HepG2 (cell line): ENCODE data around the gene KATNA1. TPM values are rescaled to one million over a fixed set of nuclear protein-coding genes. Genes with fewer than 3 reads are reported as not detected.
A peak's percentile ranks its signal among the peaks of the same experiment; 100 is the strongest.

Source experiments
- ATAC-seq: fragments of 200-7000 bp; cut with Tn5 transposase; 3 replicates; pipeline ENCODE4 v1.9.1; 2020; ENCODE audit warnings: mild to moderate bottlenecking, moderate library complexity
- BruUV-seq: library from RNA; stranded (reverse); fragments of 400-500 nt; replicated peaks from 2 replicates; lab custom pipeline; 2021; lab: Mats Ljungman, UMichigan
- CTCF ChIA-PET: fragments of 300-600 bp; formaldehyde crosslinking; extraction: SDS; loops from one replicate; lab custom pipeline; 2021; ENCODE audit warnings: low total read pairs, inconsistent platforms, low intra/inter-chr PET ratio; lab: Yijun Ruan, JAX
- POLR2A ChIA-PET: fragments of 350-600 bp; sonication (Branson Sonifier 250); formaldehyde crosslinking; loops from one replicate; lab custom pipeline; 2020; ENCODE audit warnings: antibody characterized with exemption, inconsistent platforms; lab: Yijun Ruan, JAX
- DNase-seq: peaks from one replicate; pipeline ENCODE4 v3.0.0-alpha.2; 2015; ENCODE audit warnings: low spot score
- FAIRE-seq: peaks from 3 replicates; lab custom pipeline; 2011; peaks lifted over from hg19 to GRCh38; lab: Jason Lieb, UNC
- H2AFZ ChIP-seq: one replicate; pipeline ENCODE4 v1.6.1; 2011; ENCODE audit warnings: low read length, inconsistent platforms
- H3K27ac ChIP-seq: fragments of 300-600 bp; 3 replicates; pipeline ENCODE4 v1.8.0; 2011; ENCODE audit warnings: mixed run types, mild to moderate bottlenecking, mixed read lengths, low read length, inconsistent platforms; ENCODE audit not compliant: insufficient read depth; ENCODE audit errors: extremely low read length
- H3K27me3 ChIP-seq, 2 experiments: fragments of 200-600 bp in 1 of 2; 2 replicates in 1 of 2; 3 replicates in 1 of 2; pipeline versions ENCODE4 v1.6.0 to v1.8.0; 2011; ENCODE audit warnings: low read length in 2 of 2, mild to moderate bottlenecking in 2 of 2, moderate library complexity in 2 of 2, inconsistent platforms in 1 of 2; ENCODE audit not compliant: insufficient read depth in 2 of 2, control insufficient read depth in 1 of 2
- H3K36me3 ChIP-seq, 2 experiments: fragments of 200-600 bp in 1 of 2; replicated peaks in 1 of 2; 2 replicates in 1 of 2; 3 replicates in 1 of 2; pipeline versions ENCODE4 v1.5.1 to v1.8.0; 2011; ENCODE audit warnings: low read length in 2 of 2, inconsistent platforms in 1 of 2; ENCODE audit not compliant: insufficient read depth in 2 of 2, control insufficient read depth in 1 of 2
- H3K4me1 ChIP-seq: 2 replicates; pipeline ENCODE4 v1.5.1; 2012; ENCODE audit warnings: low read length, inconsistent platforms; ENCODE audit not compliant: insufficient read depth
- H3K4me2 ChIP-seq: 2 replicates; pipeline ENCODE4 v1.6.0; 2011; ENCODE audit warnings: low read depth, low read length, inconsistent platforms
- H3K4me3 ChIP-seq, 3 experiments: fragments of 200-600 bp in 1 of 3; sonication (generic), shearing (Covaris generic) in 1 of 3; replicated peaks in 1 of 3; 2 replicates each; pipeline ENCODE4 v1.5.1; 2011 to 2016; ENCODE audit warnings: low read length in 3 of 3, inconsistent platforms in 2 of 3, low read depth in 2 of 3, mild to moderate bottlenecking in 2 of 3, control low read depth in 1 of 3, mixed read lengths in 1 of 3; ENCODE audit not compliant: insufficient read depth in 1 of 3
- H3K79me2 ChIP-seq: one replicate; pipeline ENCODE4 v1.6.1; 2011; ENCODE audit warnings: low read length, inconsistent platforms; ENCODE audit not compliant: insufficient read depth
- H3K9ac ChIP-seq: 2 replicates; pipeline ENCODE4 v1.6.0; 2011; ENCODE audit warnings: mild to moderate bottlenecking, low read depth, low read length, inconsistent platforms; ENCODE audit not compliant: insufficient read depth
- H3K9me3 ChIP-seq: 2 replicates; pipeline ENCODE4 v1.5.1; 2012; ENCODE audit warnings: mild to moderate bottlenecking, low read length
- H4K20me1 ChIP-seq: 2 replicates; pipeline ENCODE4 v1.6.0; 2011; ENCODE audit warnings: inconsistent platforms, mild to moderate bottlenecking, low read length, moderate library complexity; ENCODE audit not compliant: insufficient read depth
- CBX1 ChIP-seq: IDR thresholded peaks from one replicate; pipeline ENCODE4 v1.6.1; 2016; ENCODE audit warnings: antibody characterized with exemption, low read depth
- CBX2 ChIP-seq, 2 experiments: fragments of 200-600 bp in 1 of 2; sonication (generic); formaldehyde crosslinking in 1 of 2; IDR thresholded peaks; 2 replicates each; pipeline versions ENCODE4 v1.7.0 to v1.8.1; 2018 to 2022; ENCODE audit warnings: low read depth in 2 of 2, low read length in 1 of 2, mild to moderate bottlenecking in 1 of 2, missing genetic modification reagents in 1 of 2
- NFYC ChIP-seq: IDR thresholded peaks from 2 replicates; pipeline ENCODE4 v1.6.1; 2016; ENCODE audit warnings: missing genetic modification reagents, missing compliant biosample characterization
- THAP9 ChIP-seq: sonication (generic); formaldehyde crosslinking; IDR thresholded peaks from 2 replicates; pipeline ENCODE4; 2020; ENCODE audit warnings: missing genetic modification reagents, mild to moderate bottlenecking, borderline replicate concordance
- ZNF251 ChIP-seq: sonication (generic); formaldehyde crosslinking; IDR thresholded peaks from 2 replicates; pipeline ENCODE4 v1.9.0; 2021; ENCODE audit warnings: mild to moderate bottlenecking, missing genetic modification reagents
- ZNF318 ChIP-seq: sonication (generic); formaldehyde crosslinking; IDR thresholded peaks from 2 replicates; pipeline ENCODE4 v1.4.0; 2020; ENCODE audit warnings: mild to moderate bottlenecking, missing genetic modification reagents
- ZNF563 ChIP-seq: sonication (generic); formaldehyde crosslinking; IDR thresholded peaks from 2 replicates; pipeline ENCODE4 v1.8.0; 2022; ENCODE audit warnings: mild to moderate bottlenecking, moderate library complexity, missing genetic modification reagents
- ZNF569 ChIP-seq: sonication (generic); formaldehyde crosslinking; IDR thresholded peaks from 2 replicates; pipeline ENCODE4 v1.5.0; 2020; ENCODE audit warnings: mild to moderate bottlenecking, missing genetic modification reagents, moderate library complexity, borderline replicate concordance
- WGBS: methylation state at CpG from one replicate; pipeline ENCODE4 v1.1.6; 2017; ENCODE audit warnings: low lambda C conversion rate; 5-methylcytosine and 5-hydroxymethylcytosine counted together
- in situ Hi-C: cut with HindIII; loops from 2 replicates; pipeline ENCODE4 v1.10.0; 2017; ENCODE audit warnings: low pct_unique_long_range_greater_than_20kb; ENCODE audit not compliant: extremely low pct_ligation_motif_present
- intact Hi-C: fragments of 100-400 bp; cut with micrococcal nuclease; formaldehyde crosslinking; loops from one replicate; pipeline ENCODE4 v1.10.0; 2022; ENCODE audit not compliant: unreplicated experiment
- polyA plus RNA-seq, 8 experiments: library from polyadenylated mRNA; depleted of rRNA in 3 of 8; stranded (reverse) in 7 of 8; unstranded in 1 of 8; fragments of >200 nt; fragmentation: Illumina TruSeq in 4 of 8; extraction: Trizol in 4 of 8; gene quantifications; 2 replicates each; pipeline versions ENCODE4 v1.2.1 to v1.2.3, GENCODE V29; 2011 to 2016; ENCODE audit warnings: low read depth in 4 of 8, missing spikeins in 1 of 8, mixed read lengths in 1 of 8; ENCODE audit not compliant: insufficient read depth in 1 of 8
- total RNA-seq, 5 experiments: library from RNA; depleted of rRNA; stranded (reverse); fragments of >200 nt; fragmentation: Illumina TruSeq; extraction: Trizol; gene quantifications; 2 replicates each; pipeline ENCODE4 v1.2.3, GENCODE V29; 2016; ENCODE audit warnings: low read depth in 1 of 5
- TF ChIP-seq, protein P1 (sequence below): sonication (generic); formaldehyde crosslinking; IDR thresholded peaks from 2 replicates; pipeline ENCODE4 v1.4.0; 2020; ENCODE audit warnings: missing genetic modification reagents, borderline replicate concordance

Gene KATNA1
- total and polyA plus RNA-seq, 2 of the 13 experiments (the other 11 are each of a cell fraction or from before 2014, with no cell fraction given) = 14.8 to 25.3 TPM

DNA sequence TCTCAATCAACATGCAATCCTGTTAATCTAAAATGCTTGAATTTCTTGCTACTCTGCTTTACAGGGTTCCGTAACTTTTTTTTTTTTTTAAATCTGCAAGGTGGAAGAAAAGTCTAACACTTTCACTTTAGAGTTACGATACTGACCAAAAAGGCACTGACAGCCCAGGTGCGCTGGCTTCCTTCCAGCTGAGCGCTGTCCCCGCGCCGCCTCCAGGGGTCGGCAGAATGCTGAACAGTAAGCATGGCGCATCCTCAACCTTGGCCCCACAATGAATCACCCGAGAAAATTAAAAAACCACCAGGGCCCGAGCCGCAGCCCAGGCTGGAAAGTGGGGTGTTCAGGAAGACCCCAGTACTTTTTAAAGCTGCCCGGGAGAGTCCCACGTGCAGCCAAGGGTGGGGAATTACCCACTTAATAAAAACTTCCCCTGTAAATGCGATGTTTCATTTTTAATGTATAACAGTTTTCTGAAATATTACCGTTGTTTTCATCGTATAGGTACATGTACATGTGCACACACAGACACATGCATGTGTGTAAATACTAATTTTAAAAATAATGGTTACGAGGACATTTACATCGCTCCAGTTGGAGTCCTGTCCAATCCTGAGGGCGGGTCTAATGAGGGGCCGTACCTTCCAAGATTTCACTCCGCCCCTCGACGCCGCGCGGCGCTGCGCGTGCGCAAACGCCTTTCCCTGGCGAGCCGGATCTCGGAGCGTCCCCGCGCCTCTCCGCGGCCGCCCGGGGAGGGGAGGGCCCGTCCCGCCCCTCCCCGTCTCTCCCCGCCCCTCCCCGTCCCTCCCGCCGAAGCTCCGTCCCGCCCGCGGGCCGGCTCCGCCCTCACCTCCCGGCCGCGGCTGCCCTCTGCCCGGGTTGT lies 82.7 kb downstream of the KATNA1 start, which contains the start of gene GINM1:
TSS of gene GINM1 (plus strand) at position 849 of the 883 bp plus-strand sequence. CDS start 40 bp downstream, outside the sequence.
- Histone ChIP-seq H3K4me3 (peak within 1 kb of the TSS; percentile 97 to 98 (median 98)), H4K20me1 (peaks cover 10% of the 10 kb centered on the region), H3K27me3 (no peaks in the 10 kb centered on the region; a peak in 1 of 5 replicates), H3K4me1 (peaks cover 42% of the 10 kb centered on the region), H2AFZ (no peak within 1 kb of the TSS), H3K9me3 (no peaks in the 10 kb centered on the region), H3K4me2 (peak within 1 kb of the TSS; percentile 93), H3K9ac (peak within 1 kb of the TSS; percentile 83), H3K36me3 (no peaks in the 10 kb centered on the region), H3K27ac (peak within 1 kb of the TSS; percentile 87), H3K79me2 (peaks cover 39% of the 10 kb centered on the region)
- peak; percentile 67 for FAIRE-seq
- ATAC-seq = peak; percentile 90
- ChIA-PET CTCF (no interaction called here), POLR2A (interaction anchor here (0.8 to 4.3 kb wide), 8 partner anchors 10 to 184 kb away, joined by 3 to 36 read pairs (median 6); partner anchors contain the start of genes LATS1, PCMT1 and PPIL4)
- in situ Hi-C loops (loop anchor here (5.0 to 10.0 kb wide), 2 partner anchors 82 to 149 kb away; partner anchors contain the start of genes KATNA1 and LATS1), intact Hi-C loops (loop anchor here (1.0 to 5.0 kb wide), 4 partner anchors 19 to 361 kb away; partner anchors contain the start of genes KATNA1, LATS1 and PPIL4)
- WGBS = 2% methylated on average over 56 of the region's 59 CpGs
- BruUV-seq = no TSS peak
- DNase-seq = peak; percentile 93
- TF ChIP-seq ZNF569 (CRISPR knock-in tag) (no peak), NFYC (CRISPR knock-in tag) (no peak), ZNF251 (no peak), CBX1 (no peak), ZNF318 (CRISPR knock-in tag) (no peak), THAP9 (CRISPR knock-in tag) (no peak), ZNF563 (CRISPR knock-in tag) (no peak), CBX2 (IDR thresholded peaks at IDR 0.05; ENCODE audit: low read depth, low read length) (no peak), CBX2 (CRISPR knock-in tag; IDR thresholded peaks at IDR 0.05; ENCODE audit: low read depth) (no peak)
- TF ChIP-seq, protein P1, sequence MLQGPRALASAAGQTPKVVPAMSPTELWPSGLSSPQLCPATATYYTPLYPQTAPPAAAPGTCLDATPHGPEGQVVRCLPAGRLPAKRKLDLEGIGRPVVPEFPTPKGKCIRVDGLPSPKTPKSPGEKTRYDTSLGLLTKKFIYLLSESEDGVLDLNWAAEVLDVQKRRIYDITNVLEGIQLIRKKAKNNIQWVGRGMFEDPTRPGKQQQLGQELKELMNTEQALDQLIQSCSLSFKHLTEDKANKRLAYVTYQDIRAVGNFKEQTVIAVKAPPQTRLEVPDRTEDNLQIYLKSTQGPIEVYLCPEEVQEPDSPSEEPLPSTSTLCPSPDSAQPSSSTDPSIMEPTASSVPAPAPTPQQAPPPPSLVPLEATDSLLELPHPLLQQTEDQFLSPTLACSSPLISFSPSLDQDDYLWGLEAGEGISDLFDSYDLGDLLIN (CRISPR knock-in tag) = no peak; the same call in 1 of the 2 replicates
